GM23338 (cell line): ENCODE measurements around the gene GCK.

ENCODE experiments used
- EZH2phosphoT487 ChIP-seq: fragments of 200-600 bp; sonication (generic); IDR thresholded peaks from one replicate; pipeline ENCODE4 v1.8.1; 2018; ENCODE audit warnings: antibody characterized with exemption; ENCODE audit not compliant: unreplicated experiment
- JUNB ChIP-seq: IDR thresholded peaks from one replicate; pipeline ENCODE4 v1.6.1; 2016; ENCODE audit warnings: antibody characterized with exemption; ENCODE audit not compliant: unreplicated experiment
- STAT1 ChIP-seq: IDR thresholded peaks from one replicate; pipeline ENCODE4 v1.6.1; 2016; ENCODE audit warnings: antibody characterized with exemption; ENCODE audit not compliant: unreplicated experiment
- TF ChIP-seq, protein P1 (sequence below), 2 experiments: fragments of 200-600 bp in 1 of 2; sonication (generic) in 1 of 2; conservative IDR thresholded peaks; 2 replicates each; pipeline versions ENCODE4 v1.5.1 to v1.6.1; 2016 to 2017; ENCODE audit warnings: antibody characterized with exemption in 2 of 2, low read depth in 2 of 2, mild to moderate bottlenecking in 2 of 2, moderate library complexity in 1 of 2

DNA sequence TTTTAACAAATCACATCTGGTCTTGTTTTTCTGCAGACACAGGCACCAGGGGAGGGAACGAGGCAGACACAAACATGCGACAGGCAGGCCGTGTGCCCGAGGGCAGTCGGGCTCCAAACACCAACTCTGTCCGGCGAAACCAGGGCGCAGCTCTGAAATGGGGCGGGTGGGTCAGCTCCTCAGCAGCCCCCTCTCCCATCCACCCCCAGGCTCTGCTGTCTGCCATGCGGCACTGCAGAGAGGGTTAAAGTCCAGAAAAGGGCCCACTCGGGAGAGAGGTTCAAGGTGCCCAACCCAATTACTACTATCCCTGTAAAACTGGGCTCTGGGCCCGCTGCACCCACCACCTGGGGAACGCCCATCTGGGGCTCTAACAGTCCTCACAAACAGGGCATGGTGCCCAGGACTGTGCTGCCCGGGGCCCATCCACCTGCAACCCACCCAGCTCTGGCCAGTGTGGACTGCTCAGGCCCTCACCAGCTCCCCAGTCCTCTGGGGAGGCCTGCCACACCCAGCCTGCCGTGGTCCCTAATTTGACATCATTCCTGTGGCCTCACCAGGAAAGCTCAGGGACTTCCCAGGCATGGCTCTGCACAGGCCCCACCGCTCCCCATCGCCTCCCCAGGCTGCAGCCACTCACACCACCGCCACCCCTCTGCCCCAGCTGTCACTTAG lies 30.3 kb upstream of the GCK start:
- TF ChIP-seq, protein P1, sequence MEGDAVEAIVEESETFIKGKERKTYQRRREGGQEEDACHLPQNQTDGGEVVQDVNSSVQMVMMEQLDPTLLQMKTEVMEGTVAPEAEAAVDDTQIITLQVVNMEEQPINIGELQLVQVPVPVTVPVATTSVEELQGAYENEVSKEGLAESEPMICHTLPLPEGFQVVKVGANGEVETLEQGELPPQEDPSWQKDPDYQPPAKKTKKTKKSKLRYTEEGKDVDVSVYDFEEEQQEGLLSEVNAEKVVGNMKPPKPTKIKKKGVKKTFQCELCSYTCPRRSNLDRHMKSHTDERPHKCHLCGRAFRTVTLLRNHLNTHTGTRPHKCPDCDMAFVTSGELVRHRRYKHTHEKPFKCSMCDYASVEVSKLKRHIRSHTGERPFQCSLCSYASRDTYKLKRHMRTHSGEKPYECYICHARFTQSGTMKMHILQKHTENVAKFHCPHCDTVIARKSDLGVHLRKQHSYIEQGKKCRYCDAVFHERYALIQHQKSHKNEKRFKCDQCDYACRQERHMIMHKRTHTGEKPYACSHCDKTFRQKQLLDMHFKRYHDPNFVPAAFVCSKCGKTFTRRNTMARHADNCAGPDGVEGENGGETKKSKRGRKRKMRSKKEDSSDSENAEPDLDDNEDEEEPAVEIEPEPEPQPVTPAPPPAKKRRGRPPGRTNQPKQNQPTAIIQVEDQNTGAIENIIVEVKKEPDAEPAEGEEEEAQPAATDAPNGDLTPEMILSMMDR (conservative IDR thresholded peaks at IDR 0.05; ENCODE audit: low read depth in 2 of 2) = no peak
- TF ChIP-seq STAT1 (no peak), JUNB (no peak), EZH2phosphoT487 (no peak)
